Fibroblast of the aortic adventitia (primary cell): ENCODE data around the gene C20orf204. TPM values are rescaled to one million over a fixed set of nuclear protein-coding genes. Genes with fewer than 3 reads are reported as not detected.
A peak's percentile ranks its signal among the peaks of the same experiment; 100 is the strongest.

Experiments used
- DNase-seq: peaks from one replicate; pipeline ENCODE4 v3.0.0-alpha.2; 2010; ENCODE audit warnings: low read depth
- H3K4me3 ChIP-seq: 2 replicates; pipeline ENCODE4 v1.5.1; 2011; ENCODE audit warnings: low read depth, mild to moderate bottlenecking, control low read depth, low read length, moderate library complexity
- CTCF ChIP-seq: IDR thresholded peaks from 2 replicates; pipeline ENCODE4 v1.5.1; 2011; ENCODE audit warnings: mild to moderate bottlenecking, low read length, control low read depth, inconsistent platforms; ENCODE audit not compliant: insufficient read depth
- total RNA-seq: library from RNA; depleted of rRNA; stranded (reverse); fragments of >200 nt; gene quantifications from 2 replicates; pipeline ENCODE4 v1.2.3, GENCODE V29; 2012; ENCODE audit warnings: low replicate concordance

The C20orf204 gene
- total RNA-seq, 1 donor, result 1.6 TPM

GRCh38 chr20:64069209-64069613 is 33.2 kb downstream of the C20orf204 start:
- no peak for TF ChIP-seq CTCF
- DNase-seq, result no peak

GRCh38 chr20:64069614-64070243 is 33.7 kb downstream of the C20orf204 start:
- peak; percentile 75 for TF ChIP-seq CTCF
- DNase-seq, result no peak
- no peak overlapping the region for H3K4me3 ChIP-seq

More at GRCh38 chr20:64069209-64069613, 33.2 kb downstream of the C20orf204 start:
- H3K4me3 ChIP-seq, result no peak overlapping the region

- DNase-seq, result no peak
- H3K4me3 ChIP-seq, result no peak overlapping the region
- TF ChIP-seq CTCF, result no peak
These were observed 34.4 kb downstream of the C20orf204 start for GRCh38 chr20:64070244-64070993.

DNA sequence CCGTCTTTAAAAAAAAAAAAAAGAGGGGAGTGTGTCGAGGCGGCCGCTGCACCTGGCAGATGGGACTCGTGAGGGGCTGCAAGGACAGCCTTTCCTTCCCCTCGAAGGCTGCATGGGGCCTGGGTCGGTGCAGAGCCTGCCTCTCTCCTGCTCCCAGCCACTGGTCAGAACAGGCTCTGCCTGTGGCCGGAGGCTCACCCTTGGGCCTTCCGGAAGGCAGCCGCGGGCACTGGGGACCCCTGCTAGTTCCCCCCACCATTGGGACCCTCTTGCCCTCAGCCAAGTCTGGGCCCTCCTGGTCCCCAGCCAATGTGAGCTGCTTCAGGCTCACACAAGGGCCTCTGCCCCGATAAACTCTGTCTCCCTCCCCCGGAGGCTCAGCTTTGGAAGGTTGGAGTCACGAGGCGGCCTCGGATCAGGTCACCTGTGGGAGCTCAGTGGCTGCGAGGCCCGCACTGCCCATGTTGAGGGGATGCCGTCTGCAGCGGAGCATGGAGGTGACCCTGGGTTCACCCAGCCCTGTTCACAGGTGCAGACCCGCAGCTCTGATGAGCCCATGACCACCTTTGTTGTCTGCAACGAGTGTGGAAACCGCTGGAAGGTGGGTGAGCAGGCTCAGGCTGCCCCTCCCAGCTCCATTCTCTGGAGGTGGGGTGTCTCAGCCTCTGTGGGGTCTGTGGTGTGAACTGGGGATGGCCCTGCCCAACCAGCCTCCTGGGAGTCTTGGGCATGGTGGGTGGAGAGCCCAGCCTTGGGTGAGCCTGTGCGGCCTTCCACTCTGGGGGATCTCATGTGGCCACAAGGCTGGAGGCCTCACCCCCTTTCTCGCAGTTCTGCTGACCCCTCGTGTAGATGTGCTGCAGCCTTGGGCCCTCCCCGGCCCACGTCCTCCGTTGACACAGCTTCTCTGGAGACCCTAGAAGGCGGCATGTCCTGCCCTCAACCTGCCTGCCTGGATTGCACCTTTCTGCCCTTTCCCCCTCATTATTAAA is 35.7 kb downstream of the C20orf204 start:
- DNase-seq, result no peak
- no peak overlapping the region for H3K4me3 ChIP-seq
- TF ChIP-seq CTCF, result no peak

GRCh38 chr20:64072498-64073063 is 36.6 kb downstream of the C20orf204 start:
- TF ChIP-seq CTCF, result no peak
- H3K4me3 ChIP-seq, result no peak overlapping the region
- no peak for DNase-seq

DNA sequence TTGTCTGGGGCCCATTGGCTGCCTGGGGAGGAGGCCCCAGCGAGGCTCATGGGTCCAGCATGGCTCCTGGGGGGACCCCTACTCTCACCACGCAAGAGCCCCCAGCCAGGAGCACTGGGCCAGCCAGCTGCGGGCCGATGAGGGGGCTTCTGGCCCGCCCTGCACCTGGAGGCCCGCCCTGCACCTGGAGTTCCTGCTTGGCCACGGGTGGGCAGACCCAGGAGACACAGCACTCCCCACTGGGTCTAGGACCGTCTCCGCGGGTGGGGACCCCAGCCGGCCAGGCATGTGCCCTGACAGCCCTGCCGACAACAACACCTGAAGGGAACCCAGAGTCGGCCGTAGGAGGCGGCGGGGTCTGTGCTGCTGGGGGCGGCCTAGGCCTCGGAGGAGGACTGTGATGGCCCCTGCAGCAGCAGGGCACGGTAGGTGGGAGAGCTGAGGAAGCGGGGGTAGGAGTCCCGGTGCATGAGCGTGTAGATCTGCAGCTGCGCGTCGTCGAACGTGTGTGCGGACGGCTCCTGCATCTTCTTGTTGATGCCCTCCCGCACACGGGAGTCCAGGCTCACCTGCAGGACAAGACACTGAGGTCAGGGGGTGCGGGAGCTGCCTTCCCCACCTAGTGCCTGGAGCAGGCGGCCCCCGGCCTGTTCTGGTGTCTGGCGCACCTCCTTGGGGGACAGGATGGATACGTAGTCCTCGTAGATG is 37.6 kb downstream of the C20orf204 start:
- TF ChIP-seq CTCF, result no peak
- H3K4me3 ChIP-seq, result no peak overlapping the region
- no peak for DNase-seq
